DMS 273 treated with DMSO at 0.1 percent for 48 hours (cell line): ENCODE data around the gene KCNE1.

ENCODE experiments used
- DNase-seq: peaks from one replicate; lab custom pipeline; 2025; lab: John Stamatoyannopoulos, UW

KCNE1 gene

DNA sequence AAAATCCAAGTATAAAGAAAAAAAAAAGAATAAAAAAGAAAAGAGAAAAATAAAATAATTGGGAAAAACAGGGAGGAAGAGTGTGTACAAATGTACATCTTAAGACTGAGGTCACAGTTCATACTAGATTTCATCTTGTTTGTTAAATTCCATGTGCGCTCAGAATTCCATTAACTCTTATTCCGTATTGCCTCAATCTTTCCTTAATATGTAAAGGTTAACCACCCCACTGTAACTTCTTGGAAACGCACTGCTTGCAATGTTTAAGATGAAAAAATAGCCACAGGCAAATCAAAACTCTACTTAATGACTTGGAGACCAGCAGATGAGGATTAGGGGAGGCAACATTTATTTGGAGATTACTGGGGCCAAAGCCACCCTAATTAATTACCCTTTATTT is 23.9 kb upstream of the KCNE1 start:
- DNase-seq: no peak

DNA sequence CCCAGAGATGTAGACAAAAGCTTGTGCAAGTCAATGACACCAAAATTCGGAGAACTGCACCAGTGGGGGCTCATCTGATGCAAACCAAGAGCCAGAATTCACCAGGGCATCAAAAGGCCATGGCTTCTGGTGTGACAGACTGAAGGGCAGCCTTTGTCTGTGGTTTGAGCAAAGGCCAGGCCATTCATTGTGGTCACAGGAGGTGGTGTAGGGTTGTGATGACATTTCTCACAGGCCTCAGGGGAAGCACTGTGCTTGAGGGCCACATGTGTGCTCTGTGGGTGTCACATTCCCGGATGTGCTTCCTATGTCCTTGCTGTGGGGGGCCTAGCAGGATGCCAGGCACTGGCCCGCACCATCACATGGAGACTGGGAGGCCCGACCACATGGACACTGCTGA is 22.5 kb upstream of the KCNE1 start:
- DNase-seq: no peak

DNA sequence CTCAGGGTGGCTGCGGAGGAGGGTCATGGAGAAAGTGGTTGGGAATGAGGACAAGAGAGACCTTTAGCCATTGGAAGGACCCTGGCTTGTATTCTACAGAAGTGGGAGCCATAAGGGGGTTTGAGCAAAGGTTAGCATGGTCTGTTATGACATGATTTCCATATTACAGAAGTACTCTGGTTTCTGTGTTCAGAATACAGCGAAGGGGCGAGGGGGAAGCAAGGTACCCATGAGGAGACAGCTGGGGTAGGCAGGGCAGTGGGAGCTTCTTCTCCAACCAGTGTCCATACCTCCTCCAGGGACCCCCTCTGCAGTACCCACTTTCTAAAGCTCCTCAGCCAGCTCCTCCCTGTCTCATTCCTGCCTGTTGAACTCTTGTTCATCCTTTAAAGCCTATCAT is 21.9 kb upstream of the KCNE1 start:
- DNase-seq: no peak

DNA sequence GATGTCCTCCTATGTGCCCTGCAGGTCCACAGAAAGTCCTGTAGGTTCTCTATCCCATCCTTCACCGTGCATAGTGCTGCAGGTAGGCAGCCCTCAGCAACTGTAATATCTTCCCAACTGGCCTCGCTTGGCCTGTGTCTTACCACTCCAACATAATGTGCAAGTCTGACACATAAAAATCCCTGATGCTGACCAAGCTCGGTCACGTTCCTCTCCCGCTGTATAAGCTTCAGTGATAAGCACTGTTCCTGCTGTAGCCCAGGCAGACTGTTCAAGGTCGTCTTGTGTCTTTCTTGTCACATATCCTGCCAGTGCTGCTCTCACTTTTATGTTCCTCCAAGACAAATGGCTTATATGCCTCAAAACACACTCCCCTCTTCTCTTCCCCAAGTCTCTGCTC is 19.4 kb upstream of the KCNE1 start:
- no peak for DNase-seq

DNA sequence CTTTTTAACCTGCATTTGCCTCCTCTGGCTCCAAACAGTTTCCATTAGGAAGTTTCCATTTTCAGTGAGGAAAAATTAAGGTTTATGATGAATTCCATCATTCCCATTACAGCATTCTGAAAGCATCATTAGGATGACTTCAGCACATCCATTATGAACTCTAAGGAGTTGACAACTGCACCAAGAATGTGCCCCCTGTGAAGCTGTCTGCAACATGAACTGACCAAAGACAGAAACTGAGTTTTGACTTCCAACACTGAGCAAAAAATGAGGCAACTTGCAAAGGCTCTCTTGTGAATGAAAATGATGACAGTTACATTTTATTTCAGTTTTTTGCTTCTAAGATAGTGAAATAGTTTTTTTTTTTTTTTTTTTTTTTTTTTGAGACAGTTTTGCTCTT is 18.3 kb upstream of the KCNE1 start:
- DNase-seq: no peak

DNA sequence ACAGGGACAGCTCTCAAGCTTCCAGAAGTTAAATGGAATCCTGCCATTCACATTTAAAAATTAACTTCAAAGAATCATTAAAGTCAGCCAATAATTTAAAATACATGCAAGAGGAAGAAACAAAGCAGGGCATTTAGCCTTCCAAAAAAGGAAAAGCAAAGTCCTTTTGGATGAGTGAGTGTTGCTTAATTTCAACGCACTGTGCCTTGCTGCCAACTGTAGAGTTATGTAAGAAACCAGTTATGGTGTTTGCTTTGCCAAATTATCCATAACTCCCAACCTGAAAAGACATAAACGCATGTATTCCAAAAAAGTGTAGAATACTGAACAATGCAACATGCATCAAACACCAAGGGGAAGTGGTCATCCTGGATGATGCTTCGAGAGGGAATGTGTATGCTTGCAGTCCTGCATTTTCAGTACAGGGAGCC is 16.1 kb upstream of the KCNE1 start:
- no peak for DNase-seq

DNA sequence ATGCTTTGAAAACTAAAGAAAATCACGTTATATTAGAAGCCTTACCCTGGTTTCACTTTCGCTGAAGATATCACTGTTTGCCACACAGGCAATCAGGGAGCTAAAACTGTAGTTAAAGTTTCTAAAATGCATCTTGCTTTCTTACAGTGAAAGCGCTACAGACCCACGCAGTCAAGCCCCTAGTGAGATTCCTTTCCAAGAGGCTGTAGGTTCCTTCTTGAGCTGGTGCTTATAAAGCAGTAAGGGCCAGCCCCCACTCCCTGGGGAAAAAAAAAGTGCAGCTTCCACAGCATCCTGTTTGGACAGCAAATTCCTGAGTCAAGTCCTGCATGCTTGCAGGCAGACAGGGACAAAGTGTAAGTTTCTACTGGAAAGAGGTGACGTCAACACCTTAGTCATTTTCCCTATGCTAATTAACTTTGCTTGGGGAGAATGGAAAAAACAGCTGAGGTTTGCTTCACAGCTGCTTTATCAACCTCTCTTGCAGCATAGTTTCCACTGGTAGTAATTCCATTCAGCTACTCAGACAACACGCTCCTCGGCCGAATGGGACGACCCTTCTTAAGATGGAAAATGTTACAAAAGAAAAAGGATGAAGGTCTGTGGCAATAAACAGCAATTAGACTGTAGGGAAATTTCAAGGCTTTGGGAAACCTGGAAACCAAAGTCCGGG is 14.7 kb upstream of the KCNE1 start:
- peak; percentile 11 for DNase-seq

DNA sequence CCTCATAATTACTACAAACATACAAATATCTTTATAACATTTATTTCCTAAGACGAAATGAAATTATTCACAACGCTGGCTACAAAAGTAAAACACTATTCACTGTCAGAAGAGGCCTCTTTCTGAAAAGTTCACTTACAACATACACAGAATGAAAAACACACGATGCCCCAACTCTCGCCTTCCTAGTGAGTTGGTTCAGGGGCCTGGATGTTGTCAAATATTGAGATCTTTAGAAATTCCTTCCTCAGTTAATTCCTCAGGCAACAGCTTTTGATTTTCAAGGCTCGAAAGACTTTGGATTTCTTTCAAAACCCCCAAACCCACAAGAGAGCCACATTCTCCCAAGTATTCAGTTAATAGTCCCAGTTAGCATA is 14.2 kb upstream of the KCNE1 start:
- DNase-seq: no peak

DNA sequence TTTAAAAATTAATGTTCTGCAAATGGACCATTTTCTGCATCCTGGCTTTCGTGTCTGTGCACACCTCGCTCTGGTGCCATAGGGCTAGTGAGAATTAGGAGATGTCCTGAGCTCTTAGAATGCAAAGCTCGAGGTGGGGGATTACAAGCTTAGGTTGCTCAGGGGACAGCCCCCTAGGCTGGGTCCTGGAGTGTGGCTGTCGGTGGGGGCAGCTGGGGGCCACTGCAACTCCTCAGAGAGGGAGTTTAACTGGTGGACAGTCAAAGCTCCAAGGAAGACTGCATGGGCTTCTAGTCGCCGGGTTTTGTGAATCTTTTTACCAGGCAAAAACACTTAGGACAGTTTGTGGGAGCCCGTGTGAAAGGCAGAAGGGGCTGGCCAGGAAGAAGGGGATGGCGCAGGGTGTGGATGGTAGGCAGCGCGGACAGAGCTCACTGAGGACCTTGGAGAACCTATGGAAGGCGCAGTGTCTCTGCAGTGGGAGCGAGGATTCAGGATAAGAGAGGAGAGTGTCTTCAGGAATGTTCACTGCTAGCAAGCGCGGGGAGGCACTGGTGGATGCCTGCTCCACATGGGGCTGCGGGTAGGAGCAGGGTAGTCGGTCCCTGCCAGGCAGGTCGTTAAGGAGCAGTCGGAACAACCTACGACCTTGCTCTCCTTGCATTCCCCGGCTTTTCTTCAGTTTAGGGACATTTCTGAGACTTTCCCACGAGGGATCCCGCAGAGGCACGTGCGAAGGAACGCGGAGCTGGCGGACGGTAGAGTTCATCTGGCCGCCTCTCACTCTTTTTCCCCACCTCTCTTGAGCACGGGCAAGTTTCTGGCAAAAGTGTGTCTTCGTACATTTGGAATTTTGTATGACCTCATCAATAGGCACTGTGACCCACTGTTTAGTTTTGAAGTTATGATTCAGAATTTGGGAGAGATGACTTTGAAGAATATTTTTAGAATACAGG is 12.9 kb upstream of the KCNE1 start:
- no peak for DNase-seq

DNA sequence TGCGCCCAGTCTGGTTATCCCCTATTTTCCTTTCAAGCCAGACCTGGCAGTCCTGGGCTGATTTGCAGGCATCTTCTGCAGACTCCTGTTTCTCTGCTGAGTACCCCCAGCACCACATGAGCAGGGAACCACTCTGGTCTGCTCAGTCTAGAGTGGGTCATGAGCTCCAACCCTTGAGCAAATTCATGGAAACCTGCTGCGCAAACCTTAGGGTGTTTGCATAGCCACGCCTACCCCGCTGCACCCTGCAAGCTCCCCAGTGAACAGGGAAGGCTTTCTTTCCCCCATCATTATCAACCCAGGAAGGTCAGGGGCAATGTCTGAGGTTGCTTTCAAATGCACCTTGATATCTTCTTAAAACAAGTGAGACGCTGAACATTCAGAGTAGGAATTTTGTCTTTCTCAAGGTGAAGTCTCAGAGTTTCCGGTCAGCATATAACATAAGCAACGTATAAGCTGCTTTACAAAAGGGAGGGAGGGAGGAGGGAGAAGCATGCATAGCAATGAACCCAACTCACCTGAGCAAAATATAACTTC is 11.1 kb upstream of the KCNE1 start:
- DNase-seq: no peak

DNA sequence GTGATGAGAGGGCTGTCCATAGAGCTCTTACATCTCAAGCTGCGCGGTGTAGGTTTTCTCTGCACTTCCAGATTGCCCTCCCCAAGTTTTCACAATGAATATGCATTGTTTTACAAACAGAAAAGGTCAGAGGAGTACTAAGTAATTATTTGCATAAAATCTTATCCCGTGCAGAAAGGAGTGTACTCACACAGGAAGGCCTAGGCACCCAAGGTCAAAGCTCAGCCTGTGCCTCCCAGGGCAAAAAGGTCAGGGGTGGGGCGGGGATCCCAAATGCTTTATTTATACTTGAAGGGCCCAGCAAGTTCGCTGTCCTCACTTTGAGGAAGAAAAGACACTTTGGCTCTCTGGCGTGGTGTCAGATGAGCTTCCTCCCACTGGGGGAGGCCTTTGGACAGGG is 10.3 kb upstream of the KCNE1 start:
- no peak for DNase-seq

DNA sequence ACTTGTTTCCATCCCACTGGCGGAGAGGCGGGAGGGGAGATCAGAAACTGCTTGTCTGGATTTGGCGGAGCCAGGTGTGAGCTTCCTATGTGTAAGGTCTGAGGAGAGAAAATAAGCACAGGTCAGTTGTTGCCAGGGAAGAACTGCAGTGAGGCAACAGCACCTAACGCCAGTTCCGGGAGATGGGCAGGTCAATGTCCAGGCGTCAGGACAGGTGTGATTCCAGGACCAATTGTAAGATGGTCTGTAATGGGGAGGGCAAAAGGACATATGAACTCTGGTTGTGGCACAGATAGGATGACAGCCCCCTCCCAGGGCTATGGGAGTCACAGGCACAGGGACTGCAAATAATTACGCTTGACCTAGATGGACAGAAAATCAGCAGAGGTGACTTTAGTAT is 9.6 kb upstream of the KCNE1 start:
- no peak for DNase-seq

DNA sequence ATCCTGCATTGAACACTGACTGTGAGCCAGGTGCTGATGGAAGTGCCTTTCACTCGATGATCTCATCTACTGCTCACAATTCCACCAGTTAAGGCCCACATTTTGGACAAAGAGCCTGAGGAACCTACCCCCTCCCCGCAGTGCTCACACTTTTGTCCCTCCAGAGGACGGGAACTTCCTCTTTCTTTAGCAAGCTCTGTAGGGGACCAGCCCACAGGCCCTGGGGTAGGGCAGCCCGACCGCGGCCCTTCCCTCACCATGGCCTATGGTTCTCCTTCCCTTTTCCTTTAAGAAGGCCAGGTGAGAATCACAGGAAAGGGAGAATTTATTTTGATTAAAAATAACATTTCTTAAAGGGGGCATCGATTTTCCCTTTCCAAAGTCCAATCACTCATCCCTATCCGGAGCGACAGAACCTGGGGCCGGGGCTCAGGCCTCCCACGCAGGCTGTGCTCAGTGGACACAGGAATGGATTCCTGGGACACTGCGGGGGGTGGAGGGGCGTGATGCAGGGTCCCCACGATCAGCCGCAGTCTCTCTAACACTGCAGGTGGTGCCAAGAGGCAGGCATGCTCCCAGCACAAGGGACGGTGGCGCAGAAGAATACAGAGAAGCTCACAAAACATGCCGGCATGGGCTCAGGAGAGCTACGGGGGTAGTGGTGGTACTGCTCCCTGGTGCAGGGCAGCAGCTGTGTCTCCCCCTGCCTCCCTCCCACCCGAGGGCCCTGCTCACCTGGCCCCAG is 8.9 kb upstream of the KCNE1 start:
- DNase-seq: no peak

DNA sequence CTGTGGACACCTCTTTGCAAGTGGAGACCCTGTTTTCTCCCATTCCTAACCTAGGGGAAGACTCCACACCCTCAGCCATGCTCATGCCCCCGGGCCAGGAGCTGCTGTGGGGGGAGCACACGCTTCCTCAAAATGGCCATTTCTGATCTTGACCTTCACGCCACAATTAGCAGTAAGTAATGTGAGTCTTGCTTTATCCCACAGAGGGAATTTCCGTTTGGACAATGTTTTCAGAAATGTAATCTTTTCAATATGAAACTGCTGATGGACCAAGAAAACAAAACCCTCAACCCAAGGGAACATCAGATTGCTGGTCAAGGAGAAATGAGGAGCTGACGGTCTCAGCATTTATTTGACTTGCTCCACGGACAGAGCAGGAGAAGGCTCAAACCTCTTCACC is 8.3 kb upstream of the KCNE1 start:
- DNase-seq: no peak

DNA sequence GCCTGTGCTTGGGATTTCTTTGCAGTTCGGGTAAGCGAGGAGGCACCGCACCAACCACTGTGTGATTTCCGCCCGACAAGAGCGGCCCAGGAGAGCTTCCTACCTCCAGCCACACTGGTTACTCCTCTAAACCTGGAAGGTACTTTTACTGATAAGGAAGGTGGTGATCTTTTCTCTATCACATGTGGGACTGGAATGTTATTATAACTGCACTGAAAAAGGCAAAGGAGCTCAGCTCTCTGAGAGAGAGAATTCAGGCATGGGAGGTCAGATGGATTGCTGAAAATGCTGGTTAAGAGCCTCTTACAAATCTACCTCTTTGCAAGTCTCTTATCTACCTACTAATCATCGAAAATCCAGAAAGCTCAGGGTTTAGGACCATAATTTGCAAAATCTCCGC is 7.7 kb upstream of the KCNE1 start:
- no peak for DNase-seq

DNA sequence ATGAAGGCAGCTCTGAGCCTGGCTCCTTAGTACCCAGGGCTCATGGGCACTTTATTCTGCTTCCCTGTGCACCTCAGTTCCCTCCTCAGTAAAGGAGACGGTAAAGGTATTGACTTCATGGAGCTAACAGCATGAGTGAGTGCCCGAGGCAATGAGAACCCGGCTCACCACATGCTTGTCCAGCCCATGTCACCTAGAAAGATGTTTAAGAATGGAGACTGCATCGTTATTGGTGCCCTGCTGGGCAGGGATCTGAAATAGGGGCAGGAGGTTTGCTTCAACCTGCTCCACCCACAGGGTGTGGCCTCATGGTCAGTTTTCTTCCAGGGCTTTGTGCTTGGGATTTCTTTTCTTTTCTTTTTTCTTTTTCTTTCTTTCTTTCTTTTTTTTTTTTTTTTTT is 7.0 kb upstream of the KCNE1 start:
- no peak for DNase-seq

DNA sequence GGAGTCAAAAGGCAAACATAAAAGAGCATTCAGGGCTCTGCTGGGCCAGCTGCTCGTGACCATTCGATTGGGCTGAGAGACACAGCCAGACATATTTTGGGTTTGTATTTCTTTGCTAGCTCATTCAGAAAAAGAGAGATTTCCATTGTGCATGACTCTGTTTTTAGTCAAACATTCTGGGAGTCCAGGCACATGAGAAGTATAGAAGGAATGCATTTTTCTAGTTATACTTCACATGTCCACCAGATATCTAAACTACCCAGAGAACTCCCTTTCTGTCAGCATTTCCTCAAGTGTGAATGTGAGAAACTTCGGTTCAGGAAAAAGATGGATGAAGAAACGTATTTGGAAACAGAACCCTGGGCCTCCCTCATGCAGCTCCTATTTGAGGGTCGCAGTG is 6.3 kb upstream of the KCNE1 start:
- DNase-seq: no peak

DNA sequence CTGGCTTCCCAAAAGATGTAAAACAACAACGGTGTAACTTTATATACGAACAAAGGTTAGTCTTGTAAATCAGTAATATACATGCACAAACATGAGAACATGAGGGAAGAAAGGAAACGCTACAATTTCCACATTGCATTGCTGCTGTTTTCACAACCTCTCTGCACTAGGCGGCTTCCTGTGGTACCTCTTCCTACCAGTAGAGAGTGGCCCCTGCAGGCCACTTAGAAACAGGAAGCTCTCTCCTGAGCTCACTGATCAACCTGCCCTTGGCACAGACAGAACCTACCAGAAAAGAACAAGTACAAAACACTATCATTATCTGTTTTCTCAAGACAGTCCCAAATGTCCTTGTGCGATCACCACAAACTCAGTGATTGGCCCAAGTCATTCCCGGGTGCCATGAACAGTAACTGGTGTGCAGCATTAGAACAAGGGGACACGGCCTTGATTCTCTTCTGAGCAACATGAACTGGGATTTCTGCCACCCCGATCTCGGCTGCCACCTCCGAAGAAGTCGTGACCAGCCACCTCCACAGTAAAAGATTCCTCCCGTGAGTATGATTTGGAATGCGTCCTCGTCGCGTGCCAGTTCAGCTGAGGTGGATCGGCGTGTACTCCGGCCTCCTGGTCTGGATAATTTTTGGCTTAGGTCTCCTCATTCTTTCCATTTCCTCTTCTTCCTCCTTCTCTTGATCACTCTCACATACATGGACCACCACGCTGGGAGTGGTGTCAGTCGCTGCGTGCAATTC is 5.7 kb upstream of the KCNE1 start:
- DNase-seq: no peak

DNA sequence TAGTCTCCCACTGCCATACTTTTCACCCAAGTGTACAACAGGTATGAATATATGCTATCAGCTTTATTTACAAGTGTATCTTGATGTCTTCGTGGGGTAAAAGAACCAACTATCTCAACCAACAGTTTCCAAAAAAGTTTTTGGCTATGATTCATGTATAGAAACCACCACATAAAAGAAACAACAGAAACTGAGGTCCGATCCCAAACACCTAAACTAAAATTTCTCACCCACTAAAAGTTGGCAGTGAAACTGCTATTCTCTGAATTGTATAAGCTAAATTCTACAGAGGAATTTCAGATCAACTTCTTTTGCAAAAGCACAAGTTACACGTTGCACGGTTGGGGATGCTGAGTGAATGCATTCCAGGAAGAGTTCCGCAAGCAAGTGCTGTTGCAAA is 5.0 kb upstream of the KCNE1 start:
- no peak for DNase-seq

DNA sequence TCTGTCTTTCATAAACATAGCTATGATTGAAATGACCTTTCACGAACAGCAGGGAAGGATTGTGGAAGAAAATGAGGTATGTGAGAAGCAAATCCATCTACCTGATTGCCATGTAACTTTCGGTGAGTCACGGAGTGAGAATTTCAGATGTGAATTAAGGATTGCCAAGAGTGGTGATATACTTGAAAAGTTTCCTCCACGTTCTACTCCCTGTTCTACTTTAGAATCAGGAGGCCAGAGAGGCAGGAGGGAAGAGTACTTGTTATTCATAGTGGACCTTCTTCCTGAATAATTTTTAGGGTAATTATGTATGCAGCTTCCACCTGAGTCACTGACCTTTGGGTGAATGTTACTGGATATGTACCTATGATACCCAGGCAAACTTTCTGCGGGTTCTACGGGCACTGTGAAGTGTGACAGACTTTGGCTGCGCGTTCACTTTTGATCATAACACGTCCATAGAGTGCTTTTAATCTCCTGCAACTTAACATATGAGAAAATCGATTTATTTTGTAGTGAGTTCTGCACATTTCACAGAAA is 2.6 kb upstream of the KCNE1 start:
- DNase-seq: no peak

DNA sequence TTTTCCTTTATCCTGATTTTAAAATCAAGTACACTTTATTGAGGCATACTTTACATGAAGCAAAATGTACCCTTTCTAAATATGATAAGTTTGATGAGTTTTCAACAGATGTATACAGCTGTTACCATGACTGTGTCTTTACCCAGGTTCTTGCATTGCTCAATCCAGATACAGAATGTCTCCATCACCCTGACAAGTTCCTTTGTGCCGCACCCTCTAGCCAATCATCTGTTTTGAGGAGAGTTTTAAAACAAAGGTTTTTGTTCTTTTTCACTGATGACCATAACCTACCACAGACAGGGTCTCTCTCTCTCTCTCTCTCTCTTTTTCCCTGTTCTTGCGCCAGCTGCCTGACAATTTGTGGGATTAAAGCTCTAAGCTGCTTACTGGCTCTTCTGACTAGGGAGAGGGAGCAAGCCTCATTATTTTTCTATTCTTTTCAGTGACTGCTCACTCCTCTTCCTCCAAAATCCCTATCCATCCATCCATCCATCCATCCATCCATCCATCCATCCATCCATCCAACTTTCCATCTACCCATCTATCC is 1.2 kb upstream of the KCNE1 start:
- DNase-seq: no peak
